Measurements from ENCODE around the gene CCP110. TPM values are rescaled to one million over a fixed set of nuclear protein-coding genes. Genes with fewer than 3 reads are reported as not detected.
A peak's percentile ranks its signal among the peaks of the same experiment; 100 is the strongest.

CCP110 gene
- polyA plus RNA-seq, 1 experiment, result 2.6 TPM

GRCh38 chr16:19555938-19556771 is 32.4 kb downstream of the CCP110 start:
- no peaks in the 10 kb centered on the region for H3K36me3 ChIP-seq (ENCODE audit: control insufficient read depth, insufficient read depth, low read length)
- peak; percentile 18; the same call in 1 of the 2 replicates for TF ChIP-seq CTCF (IDR thresholded peaks at IDR 0.05; ENCODE audit: insufficient read depth, low read depth, low read length)
- ChIA-PET CTCF (interaction anchor here (0.6 to 2.9 kb wide), 12 partner anchors 8 to 1347 kb away, joined by 3 to 14 read pairs (median 5); no protein-coding TSS in a partner anchor), POLR2A (interaction anchor here (0.9 kb wide), 1 partner anchor 32 kb away, joined by 3 read pairs; the partner anchor contains the start of gene CCP110)
- H3K4me3 ChIP-seq (ENCODE audit: low read depth, low read length), result peak overlapping the region; percentile 72
- no peak for DNase-seq (ENCODE audit: low read depth)
- no peaks in the 10 kb centered on the region for H3K27me3 ChIP-seq (ENCODE audit: control insufficient read depth, insufficient read depth, low read length)

GRCh38 chr16:19559242-19559910 is 35.6 kb downstream of the CCP110 start:
- Histone ChIP-seq H3K36me3 (ENCODE audit: control insufficient read depth, insufficient read depth, low read length) (no peaks in the 10 kb centered on the region), H3K4me3 (ENCODE audit: low read depth, low read length) (no peak overlapping the region), H3K27me3 (ENCODE audit: control insufficient read depth, insufficient read depth, low read length) (no peaks in the 10 kb centered on the region)
- POLR2A ChIA-PET, result interaction anchor here (0.7 kb wide), 1 partner anchor 137 kb away, joined by 4 read pairs; no protein-coding TSS in a partner anchor
- DNase-seq (ENCODE audit: low read depth), result no peak
- peak; percentile 59 for TF ChIP-seq CTCF (IDR thresholded peaks at IDR 0.05; ENCODE audit: insufficient read depth, low read depth, low read length)
- CTCF ChIA-PET, result interaction anchor here (0.7 to 5.3 kb wide), 8 partner anchors 8 to 327 kb away, joined by 3 to 24 read pairs (median 4); no protein-coding TSS in a partner anchor

GRCh38 chr16:19560078-19560477 is 36.3 kb downstream of the CCP110 start:
- POLR2A ChIA-PET, result interaction anchor here (0.7 kb wide), 1 partner anchor 137 kb away, joined by 4 read pairs; no protein-coding TSS in a partner anchor
- TF ChIP-seq CTCF (IDR thresholded peaks at IDR 0.05; ENCODE audit: insufficient read depth, low read depth, low read length), result no peak
- H3K27me3 ChIP-seq (ENCODE audit: control insufficient read depth, insufficient read depth, low read length), result no peaks in the 10 kb centered on the region
- peaks cover under 1% of the 10 kb centered on the region; the same call in 1 of the 2 replicates for H3K36me3 ChIP-seq (ENCODE audit: control insufficient read depth, insufficient read depth, low read length)
- no peak overlapping the region for H3K4me3 ChIP-seq (ENCODE audit: low read depth, low read length)
- no peak for DNase-seq (ENCODE audit: low read depth)
- CTCF ChIA-PET, result interaction anchor here (0.7 to 5.3 kb wide), 5 partner anchors 9 to 326 kb away, joined by 3 to 24 read pairs (median 4); no protein-coding TSS in a partner anchor

- CTCF ChIA-PET, result interaction anchor here (1.7 to 5.3 kb wide), 2 partner anchors 8 to 20 kb away, joined by 6 to 24 read pairs; partner anchors contain the start of gene VPS35L
- Histone ChIP-seq H3K4me3 (ENCODE audit: low read depth, low read length) (no peak overlapping the region), H3K27me3 (ENCODE audit: control insufficient read depth, insufficient read depth, low read length) (no peaks in the 10 kb centered on the region), H3K36me3 (ENCODE audit: control insufficient read depth, insufficient read depth, low read length) (peaks cover 3% of the 10 kb centered on the region)
- DNase-seq (ENCODE audit: low read depth), result no peak
- no peak for TF ChIP-seq CTCF (IDR thresholded peaks at IDR 0.05; ENCODE audit: insufficient read depth, low read depth, low read length)
- POLR2A ChIA-PET, result interaction anchor here (0.6 kb wide), 1 partner anchor 26 kb away, joined by 21 read pairs; no protein-coding TSS in a partner anchor
Observed at GRCh38 chr16:19563377-19563776, 39.6 kb downstream of the CCP110 start.
